Endothelial cell of umbilical vein (primary cell): ENCODE data around the gene PRKG1. TPM values are rescaled to one million over a fixed set of nuclear protein-coding genes. Genes with fewer than 3 reads are reported as not detected.

Experiments used
- BruUV-seq: library from RNA; stranded (reverse); fragments of 400-500 nt; replicated peaks from 2 replicates; lab custom pipeline; 2021; lab: Mats Ljungman, UMichigan
- CTCF ChIA-PET: fragments of 300-600, 350-600 bp; sonication (Branson Sonifier 250); formaldehyde crosslinking; loops from one replicate; lab custom pipeline; 2021; ENCODE audit warnings: antibody characterized with exemption, inconsistent platforms; lab: Charles Lee
- POLR2A ChIA-PET: fragments of 300-600, 350-600 bp; sonication (Branson Sonifier 250); formaldehyde crosslinking; loops from one replicate; lab custom pipeline; 2021; ENCODE audit warnings: antibody characterized with exemption, inconsistent platforms; lab: Charles Lee
- DNase-seq: peaks from one replicate; pipeline ENCODE4 v3.0.0-alpha.2; 2011; ENCODE audit warnings: low read depth, low spot score
- FAIRE-seq: peaks from 2 replicates; lab custom pipeline; 2011; peaks lifted over from hg19 to GRCh38; lab: Jason Lieb, UNC
- H2AFZ ChIP-seq: 2 replicates; pipeline ENCODE4 v1.6.0; 2012; ENCODE audit warnings: low read depth, low read length, control low read depth, inconsistent platforms
- H3K27ac ChIP-seq: 2 replicates; pipeline ENCODE4 v1.5.1; 2011; ENCODE audit warnings: low read depth, mild to moderate bottlenecking, control low read depth, low read length, moderate library complexity; ENCODE audit not compliant: insufficient read depth
- H3K27me3 ChIP-seq, 2 experiments: 2 replicates each; pipeline versions ENCODE4 v1.6.0 to v1.6.1; 2011; ENCODE audit warnings: low read length in 2 of 2, mixed read lengths in 1 of 2; ENCODE audit not compliant: control insufficient read depth in 2 of 2, insufficient read depth in 2 of 2
- H3K36me3 ChIP-seq, 2 experiments: 2 replicates in 1 of 2; 3 replicates in 1 of 2; pipeline ENCODE4 v1.5.1; 2011; ENCODE audit warnings: low read length in 2 of 2, mild to moderate bottlenecking in 1 of 2, moderate library complexity in 1 of 2; ENCODE audit not compliant: control insufficient read depth in 2 of 2, insufficient read depth in 2 of 2; ENCODE audit errors: extremely low read depth in 1 of 2
- H3K4me1 ChIP-seq: 3 replicates; pipeline ENCODE4 v1.5.1; 2011; ENCODE audit warnings: mild to moderate bottlenecking, low read length; ENCODE audit not compliant: control insufficient read depth, insufficient read depth; ENCODE audit errors: extremely low read depth
- H3K4me2 ChIP-seq: 2 replicates; pipeline ENCODE4 v1.6.1; 2011; ENCODE audit warnings: low read length, control low read depth, mixed read lengths; ENCODE audit not compliant: insufficient read depth
- H3K4me3 ChIP-seq, 3 experiments: fragments of 200-600 bp in 1 of 3; sonication (generic), shearing (Covaris generic) in 1 of 3; replicated peaks in 1 of 3; 2 replicates each; pipeline ENCODE4 v1.5.1; 2011 to 2016; ENCODE audit warnings: control low read depth in 3 of 3, low read length in 3 of 3, mild to moderate bottlenecking in 2 of 3, inconsistent platforms in 1 of 3, low read depth in 1 of 3, moderate library complexity in 1 of 3; ENCODE audit not compliant: insufficient read depth in 1 of 3
- H3K79me2 ChIP-seq: 2 replicates; pipeline ENCODE4 v1.6.0; 2012; ENCODE audit warnings: low read length, inconsistent platforms; ENCODE audit not compliant: control insufficient read depth, insufficient read depth
- H3K9ac ChIP-seq: replicated peaks from 2 replicates; pipeline ENCODE3; 2011; ENCODE audit warnings: low read length, control low read depth; ENCODE audit not compliant: insufficient read depth; ENCODE audit errors: extremely low read depth
- H3K9me1 ChIP-seq: replicated peaks from 3 replicates; pipeline ENCODE4 v1.6.0; 2011; ENCODE audit warnings: mild to moderate bottlenecking, low read length; ENCODE audit not compliant: control insufficient read depth, insufficient read depth; ENCODE audit errors: extremely low read depth
- H3K9me3 ChIP-seq: replicated peaks from 2 replicates; pipeline ENCODE4 v1.5.1; 2012; ENCODE audit warnings: low read length, inconsistent platforms; ENCODE audit not compliant: control insufficient read depth, insufficient read depth
- H4K20me1 ChIP-seq: replicated peaks from 2 replicates; pipeline ENCODE3; 2011; ENCODE audit warnings: mild to moderate bottlenecking, low read length; ENCODE audit not compliant: control insufficient read depth, insufficient read depth; ENCODE audit errors: extremely low read depth
- EZH2 ChIP-seq: IDR thresholded peaks from 2 replicates; pipeline ENCODE4 v1.6.1; 2012; ENCODE audit warnings: borderline replicate concordance, low read depth, mild to moderate bottlenecking, moderate library complexity, low read length, inconsistent platforms; ENCODE audit not compliant: severe bottlenecking
- FOS ChIP-seq: IDR thresholded peaks from 2 replicates; pipeline ENCODE4 v1.6.1; 2011; ENCODE audit warnings: mild to moderate bottlenecking, low read length, moderate library complexity, borderline replicate concordance; ENCODE audit not compliant: insufficient read depth
- GATA2 ChIP-seq: IDR thresholded peaks from 2 replicates; pipeline ENCODE4 v1.7.0; 2011; ENCODE audit warnings: low read depth, mild to moderate bottlenecking, moderate library complexity, mixed read lengths, low read length; ENCODE audit not compliant: insufficient read length, insufficient read depth
- JUN ChIP-seq: IDR thresholded peaks from 2 replicates; pipeline ENCODE4 v1.6.1; 2011; ENCODE audit warnings: borderline replicate concordance, low read depth; ENCODE audit not compliant: insufficient read length, insufficient read depth
- MYC ChIP-seq: IDR thresholded peaks from one replicate; pipeline ENCODE4 v1.6.1; 2011; ENCODE audit warnings: mild to moderate bottlenecking, low read depth, low read length
- POLR2A ChIP-seq: IDR thresholded peaks from 2 replicates; pipeline ENCODE4 v1.6.1; 2012; ENCODE audit warnings: low read depth, mild to moderate bottlenecking, control low read depth, low read length
- POLR2AphosphoS5 ChIP-seq: IDR thresholded peaks from 2 replicates; pipeline ENCODE4 v1.6.1; 2012; ENCODE audit warnings: low read depth, mild to moderate bottlenecking, control low read depth, low read length, moderate library complexity; ENCODE audit not compliant: insufficient read depth
- dilution Hi-C: fragments of 300-500 bp; cut with MboI; formaldehyde crosslinking; loops from one replicate; pipeline ENCODE4 v1.15.0; 2019; ENCODE audit warnings: low sequenced_read_pairs; ENCODE audit not compliant: extremely low pct_ligation_motif_present
- intact Hi-C: fragments of 100-400 bp; cut with micrococcal nuclease; formaldehyde crosslinking; loops from one replicate; pipeline ENCODE4 v1.10.0; 2022
- polyA plus RNA-seq, 4 experiments: library from polyadenylated mRNA; depleted of rRNA in 3 of 4; stranded (reverse) in 3 of 4; unstranded in 1 of 4; fragments of >200 nt; gene quantifications; 2 replicates each; pipeline versions ENCODE4 v1.2.1 to v1.2.3, GENCODE V29; 2011 to 2012; ENCODE audit warnings: missing spikeins in 1 of 4
- total RNA-seq: library from RNA; stranded (reverse); gene quantifications from 2 replicates; pipeline ENCODE4 v1.2.3, GENCODE V29; 2021
- TF ChIP-seq, protein P1 (sequence below): IDR thresholded peaks from 2 replicates; pipeline ENCODE4 v1.6.1; 2011; ENCODE audit not compliant: insufficient read depth, insufficient read length
- TF ChIP-seq, protein P2 (sequence below), 2 donors: IDR thresholded peaks; 1 replicate in 1 of 2; 2 replicates in 1 of 2; pipeline ENCODE4 v1.5.1; 2011; ENCODE audit warnings: low read length in 2 of 2, mild to moderate bottlenecking in 2 of 2, moderate library complexity in 2 of 2, control low read depth in 1 of 2, inconsistent platforms in 1 of 2, low read depth in 1 of 2; ENCODE audit not compliant: insufficient read depth in 1 of 2; ENCODE audit errors: extremely low read depth in 1 of 2

PRKG1 gene
- total and polyA plus RNA-seq, 2 donors (not counting 3 experiments of a cell fraction or from before 2014, with no cell fraction given) = 0.01 to 0.18 TPM

GRCh38 chr10:51698473-51699063 is 624.3 kb downstream of the PRKG1 start:
- H3K36me3 ChIP-seq = peaks cover 0 to 2% of the 10 kb centered on the region in 2 experiments
- H3K4me3 ChIP-seq = peak overlapping the region; percentile 18 to 75 (median 74)
- H3K4me2 ChIP-seq = peak overlapping the region; percentile 93
- CTCF ChIA-PET = no interaction called here
- no TSS peak for BruUV-seq
- H3K9ac ChIP-seq = peak overlapping the region; percentile 86
- peak overlapping the region; percentile 89 for H3K27ac ChIP-seq
- H2AFZ ChIP-seq = peak overlapping the region; percentile 44
- DNase-seq = no peak
- no peaks in the 10 kb centered on the region for H4K20me1 ChIP-seq
- no peak for FAIRE-seq
- intact Hi-C loops = loop anchor here (2.0 to 10.0 kb wide), 2 partner anchors 82 to 634 kb away; no protein-coding TSS in a partner anchor
- no peaks in the 10 kb centered on the region for H3K27me3 ChIP-seq
- H3K9me3 ChIP-seq = no peaks in the 10 kb centered on the region
- H3K9me1 ChIP-seq = no peaks in the 10 kb centered on the region
- POLR2A ChIA-PET = no interaction called here
- H3K4me1 ChIP-seq = peaks cover 24% of the 10 kb centered on the region
- TF ChIP-seq GATA2 (no peak), POLR2A (no peak), FOS (no peak), POLR2AphosphoS5 (no peak), JUN (no peak)
- TF ChIP-seq, protein P1, sequence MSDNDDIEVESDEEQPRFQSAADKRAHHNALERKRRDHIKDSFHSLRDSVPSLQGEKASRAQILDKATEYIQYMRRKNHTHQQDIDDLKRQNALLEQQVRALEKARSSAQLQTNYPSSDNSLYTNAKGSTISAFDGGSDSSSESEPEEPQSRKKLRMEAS = no peak
- dilution Hi-C loops = no loop called here
- H3K79me2 ChIP-seq = peaks cover 29% of the 10 kb centered on the region

- BruUV-seq = TSS peak; percentile 74
- ChIA-PET POLR2A (no interaction called here), CTCF (no interaction called here)
- H3K4me1 ChIP-seq = peaks cover 24% of the 10 kb centered on the region
- peak overlapping the region; percentile 18 to 75 (median 74) for H3K4me3 ChIP-seq
- no peaks in the 10 kb centered on the region for H4K20me1 ChIP-seq
- no peak for FAIRE-seq
- no peaks in the 10 kb centered on the region for H3K9me3 ChIP-seq
- no peak for TF ChIP-seq POLR2A
- no peak for TF ChIP-seq GATA2
- no peak for TF ChIP-seq FOS
- TF ChIP-seq, protein P2, sequence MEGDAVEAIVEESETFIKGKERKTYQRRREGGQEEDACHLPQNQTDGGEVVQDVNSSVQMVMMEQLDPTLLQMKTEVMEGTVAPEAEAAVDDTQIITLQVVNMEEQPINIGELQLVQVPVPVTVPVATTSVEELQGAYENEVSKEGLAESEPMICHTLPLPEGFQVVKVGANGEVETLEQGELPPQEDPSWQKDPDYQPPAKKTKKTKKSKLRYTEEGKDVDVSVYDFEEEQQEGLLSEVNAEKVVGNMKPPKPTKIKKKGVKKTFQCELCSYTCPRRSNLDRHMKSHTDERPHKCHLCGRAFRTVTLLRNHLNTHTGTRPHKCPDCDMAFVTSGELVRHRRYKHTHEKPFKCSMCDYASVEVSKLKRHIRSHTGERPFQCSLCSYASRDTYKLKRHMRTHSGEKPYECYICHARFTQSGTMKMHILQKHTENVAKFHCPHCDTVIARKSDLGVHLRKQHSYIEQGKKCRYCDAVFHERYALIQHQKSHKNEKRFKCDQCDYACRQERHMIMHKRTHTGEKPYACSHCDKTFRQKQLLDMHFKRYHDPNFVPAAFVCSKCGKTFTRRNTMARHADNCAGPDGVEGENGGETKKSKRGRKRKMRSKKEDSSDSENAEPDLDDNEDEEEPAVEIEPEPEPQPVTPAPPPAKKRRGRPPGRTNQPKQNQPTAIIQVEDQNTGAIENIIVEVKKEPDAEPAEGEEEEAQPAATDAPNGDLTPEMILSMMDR (IDR thresholded peaks at IDR 0.05; ENCODE audit: extremely low read depth in 1 of 2, insufficient read depth in 1 of 2, low read depth in 1 of 2, low read length in 2 of 2) = no peak
- TF ChIP-seq JUN = no peak
- no peak for TF ChIP-seq MYC
- no peak for TF ChIP-seq EZH2
- TF ChIP-seq POLR2AphosphoS5 = no peak
- TF ChIP-seq, protein P1 = no peak
- peaks cover 29% of the 10 kb centered on the region for H3K79me2 ChIP-seq
- no peaks in the 10 kb centered on the region for H3K27me3 ChIP-seq
- peak overlapping the region; percentile 93 for H3K4me2 ChIP-seq
- H3K36me3 ChIP-seq = peaks cover 0 to 2% of the 10 kb centered on the region in 2 experiments
- intact Hi-C loops = loop anchor here (2.0 to 10.0 kb wide), 2 partner anchors 82 to 634 kb away; no protein-coding TSS in a partner anchor
- DNase-seq = no peak
- peak overlapping the region; percentile 89 for H3K27ac ChIP-seq
- no peaks in the 10 kb centered on the region for H3K9me1 ChIP-seq
- H3K9ac ChIP-seq = peak overlapping the region; percentile 86
- dilution Hi-C loops = no loop called here
- H2AFZ ChIP-seq = peak overlapping the region; percentile 44
Observed at GRCh38 chr10:51699145-51699474, 624.8 kb downstream of the PRKG1 start.
